HTERT RPE-1 (cell line): ENCODE data around the gene CAMK2B.

Source experiments
- in situ Hi-C: fragments of 300-500 bp; cut with MboI; formaldehyde crosslinking; loops from 4 replicates; pipeline ENCODE4 v1.14.3; 2020; ENCODE audit warnings: low sequenced_read_pairs

Gene CAMK2B

DNA sequence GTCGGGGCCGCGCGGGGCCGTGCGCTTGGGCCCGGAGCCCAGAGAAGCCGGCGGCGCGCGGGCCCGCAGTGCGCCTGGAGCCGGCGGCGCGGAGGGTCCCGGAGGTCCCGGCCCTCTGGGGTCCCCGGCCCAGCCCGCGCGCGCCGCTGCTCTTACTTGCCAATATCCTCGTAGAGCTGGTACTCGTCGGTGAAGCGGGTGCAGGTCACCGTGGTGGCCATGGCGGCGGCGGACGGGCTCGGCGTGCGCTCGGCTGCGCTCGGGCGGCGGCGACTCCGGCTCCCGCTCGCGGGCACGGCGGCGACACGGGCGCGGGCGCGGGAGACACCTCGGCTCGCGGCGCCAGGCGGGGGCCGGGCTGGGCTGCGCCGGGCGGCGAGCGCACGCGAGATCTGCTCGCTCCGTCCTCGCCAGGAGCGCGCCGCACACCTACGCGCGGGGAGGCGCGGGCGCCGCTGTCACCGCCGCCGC, at the start of gene CAMK2B:
Gene CAMK2B (minus strand): TSS at position 394 of the 471 bp plus-strand sequence. CDS start 173 bp downstream, at position 221.
- in situ Hi-C loops, result no loop called here

- in situ Hi-C loops, result no loop called here
These were observed 48.8 kb upstream of the CAMK2B start for GRCh38 chr7:44374007-44374763.

DNA sequence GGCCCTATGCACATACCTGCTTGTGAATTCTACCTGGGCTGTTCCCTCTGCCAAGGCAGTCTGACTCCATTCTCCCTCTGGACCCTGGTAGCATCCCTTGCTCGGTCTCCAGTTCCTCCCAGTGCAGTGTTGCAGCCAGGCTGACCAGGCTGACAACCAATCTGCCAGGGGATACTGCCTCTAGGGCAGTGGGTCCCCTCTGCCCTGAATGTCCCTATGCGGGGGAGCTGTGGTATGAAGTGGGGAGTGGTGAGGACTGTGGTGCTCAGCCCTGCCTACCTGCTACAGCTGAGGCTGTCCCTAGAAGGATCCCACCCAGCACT, 48.0 kb upstream of the CAMK2B start:
- in situ Hi-C loops, result no loop called here

- in situ Hi-C loops, result no loop called here
These were observed 47.4 kb upstream of the CAMK2B start for GRCh38 chr7:44372560-44373417.

DNA sequence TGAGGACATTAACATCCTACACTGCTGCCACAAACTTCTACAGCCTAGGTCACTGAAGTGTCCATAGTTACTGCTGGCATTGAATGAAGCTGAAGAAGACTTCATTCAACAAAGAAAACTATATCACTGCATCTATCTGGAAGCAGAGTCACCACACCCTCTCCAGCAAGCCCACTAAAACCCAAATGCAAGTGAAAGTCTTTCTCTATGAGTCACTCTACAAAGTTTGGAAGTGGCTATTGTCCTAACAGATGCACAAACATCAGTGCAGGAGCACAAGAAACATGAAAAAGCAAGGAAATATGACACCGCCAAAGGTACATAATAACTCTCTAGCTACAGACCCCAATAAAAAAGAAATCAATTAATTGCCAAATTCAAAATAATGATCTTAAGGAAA, 43.5 kb upstream of the CAMK2B start:
- in situ Hi-C loops, result no loop called here

- in situ Hi-C loops, result no loop called here
These were observed 43.1 kb upstream of the CAMK2B start for GRCh38 chr7:44368455-44368854.

DNA sequence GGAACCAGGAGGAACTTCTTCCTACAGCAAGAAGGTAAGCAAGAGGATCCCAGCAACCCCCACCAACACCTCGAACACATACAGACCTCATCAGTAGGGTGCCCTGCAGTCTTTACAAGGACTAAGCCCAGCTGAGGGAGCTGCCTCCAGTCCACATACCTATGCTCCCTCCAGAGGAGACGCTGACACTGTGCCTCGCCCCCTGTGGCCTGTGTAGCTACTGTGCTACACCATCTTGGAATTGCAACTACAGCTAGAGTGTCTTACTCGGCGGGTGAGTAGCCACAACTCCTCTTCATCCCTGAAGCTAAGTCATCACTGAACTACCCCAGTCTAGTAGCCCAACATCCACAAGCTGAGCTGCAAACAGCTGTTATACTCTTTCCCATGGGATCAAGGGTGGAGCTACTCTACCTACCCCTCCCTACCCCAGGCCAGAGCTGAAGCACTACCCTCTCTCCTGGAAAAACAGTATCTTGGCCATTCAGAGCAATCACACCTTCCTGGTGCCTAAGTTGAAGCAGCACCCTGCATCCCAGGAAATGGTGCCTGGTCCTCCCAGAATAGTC, 42.2 kb upstream of the CAMK2B start:
- in situ Hi-C loops, result no loop called here

- in situ Hi-C loops, result no loop called here
These were observed 41.6 kb upstream of the CAMK2B start for GRCh38 chr7:44366986-44367385.

- in situ Hi-C loops, result no loop called here
These were observed 28.3 kb upstream of the CAMK2B start for GRCh38 chr7:44353668-44354067.

GRCh38 chr7:44348851-44349781, 23.7 kb upstream of the CAMK2B start:
- in situ Hi-C loops, result no loop called here

GRCh38 chr7:44348300-44348699, 22.9 kb upstream of the CAMK2B start:
- in situ Hi-C loops, result no loop called here

- in situ Hi-C loops, result no loop called here
These were observed 22.2 kb upstream of the CAMK2B start for GRCh38 chr7:44347546-44348114.

DNA sequence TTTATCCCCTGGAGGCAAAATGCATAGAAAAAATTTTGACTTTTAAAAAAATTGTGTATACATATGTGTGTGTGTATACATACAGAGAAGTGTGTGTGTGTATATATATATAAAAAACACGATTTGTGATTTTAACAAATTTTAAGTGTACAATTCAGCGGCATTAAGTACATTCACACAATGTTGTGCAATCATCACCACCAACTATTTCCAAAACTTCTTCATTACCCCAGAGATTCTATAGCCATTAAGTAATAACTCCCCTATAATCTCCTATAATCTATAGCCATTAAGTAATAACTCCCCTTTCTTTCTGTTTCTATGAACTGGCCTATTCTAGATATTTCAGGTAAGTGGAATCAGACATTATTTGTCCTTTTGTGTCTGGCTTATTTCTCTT, 20.7 kb upstream of the CAMK2B start:
- in situ Hi-C loops, result no loop called here

GRCh38 chr7:44341401-44341800, 16.0 kb upstream of the CAMK2B start:
- in situ Hi-C loops, result no loop called here

GRCh38 chr7:44338600-44338999, 13.2 kb upstream of the CAMK2B start:
- in situ Hi-C loops, result no loop called here

GRCh38 chr7:44336491-44336890, 11.1 kb upstream of the CAMK2B start:
- in situ Hi-C loops, result no loop called here

DNA sequence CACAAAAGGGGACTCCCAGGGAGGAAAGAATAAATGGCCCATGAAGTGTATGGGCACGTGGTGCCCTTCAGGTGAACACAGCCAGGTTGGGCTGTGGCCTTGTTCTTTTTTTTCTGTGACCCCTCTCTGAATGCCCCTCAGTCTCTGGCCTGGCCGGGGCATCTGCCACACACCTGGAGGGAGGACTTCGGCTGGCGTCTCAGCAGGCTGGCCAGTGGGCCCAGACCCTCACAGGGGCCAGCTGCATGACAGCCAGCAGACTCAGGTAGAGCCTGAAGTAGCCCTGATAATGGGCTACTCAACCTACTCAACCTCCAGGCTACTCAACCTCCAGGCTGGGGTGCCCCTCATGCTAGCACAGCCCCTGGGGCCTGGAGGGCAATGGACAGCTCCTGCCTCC, 9.8 kb upstream of the CAMK2B start:
- in situ Hi-C loops, result no loop called here

DNA sequence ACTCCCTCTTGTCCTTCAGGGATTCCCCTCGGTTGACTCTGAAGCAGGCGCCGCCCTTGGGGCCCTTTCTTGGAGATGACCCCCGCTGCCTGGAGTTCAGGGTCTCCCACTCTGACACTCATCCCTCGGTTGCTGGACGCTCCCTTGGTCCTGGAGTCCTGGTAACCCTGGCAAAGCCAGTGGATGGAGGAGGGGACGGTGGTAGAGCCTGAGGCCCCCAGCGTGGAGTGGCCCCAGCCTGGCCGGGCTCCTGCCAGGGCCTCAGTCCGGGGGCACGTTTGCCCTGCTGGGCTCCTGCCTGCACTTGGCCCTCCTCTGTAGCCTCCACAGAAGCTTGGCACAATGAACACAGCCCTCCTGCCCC, 9.3 kb upstream of the CAMK2B start:
- in situ Hi-C loops, result no loop called here

- in situ Hi-C loops, result no loop called here
These were observed 8.7 kb upstream of the CAMK2B start for GRCh38 chr7:44333911-44334733.

GRCh38 chr7:44331682-44332081, 6.3 kb upstream of the CAMK2B start:
- in situ Hi-C loops, result no loop called here
